ENCODE results near the gene LIPG.

Gene LIPG

DNA sequence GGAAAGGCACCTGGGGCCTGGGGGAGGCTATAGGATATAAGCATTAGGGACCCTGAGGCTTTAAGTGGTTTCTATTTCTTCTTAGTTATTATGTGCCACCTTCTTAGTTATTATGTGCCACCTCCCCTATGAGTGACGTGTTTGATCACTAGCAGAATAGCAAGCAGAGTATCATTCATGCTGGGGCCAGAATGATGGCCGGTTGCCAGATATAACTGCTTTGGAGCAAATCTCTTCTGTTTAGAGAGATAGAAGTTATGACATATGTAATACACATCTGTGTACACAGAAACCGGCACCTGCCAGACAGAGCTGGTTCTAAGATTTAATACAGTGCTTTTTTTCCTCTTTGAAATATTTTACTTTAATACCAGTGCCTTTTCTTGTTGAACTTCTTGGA lies 29.4 kb downstream of the LIPG start:
- POLR2A ChIA-PET: no interaction called here
- H3K4me1 ChIP-seq (ENCODE audit: control insufficient read depth, insufficient read depth, low read length): no peaks in the 10 kb centered on the region
- no peaks in the 10 kb centered on the region; a peak in 1 of 3 replicates for H3K36me3 ChIP-seq (ENCODE audit: control insufficient read depth in 2 of 2, insufficient read depth in 1 of 2, low read length in 2 of 2)
- TF ChIP-seq ZNF654 (tag by site-specific recombination; IDR thresholded peaks at IDR 0.05; ENCODE audit: low read depth): no peak
- TF ChIP-seq ZFP69B (tag by site-specific recombination; IDR thresholded peaks at IDR 0.05): no peak
- TF ChIP-seq ZNF624 (tag by site-specific recombination; IDR thresholded peaks at IDR 0.05): no peak
- TF ChIP-seq, protein P1, sequence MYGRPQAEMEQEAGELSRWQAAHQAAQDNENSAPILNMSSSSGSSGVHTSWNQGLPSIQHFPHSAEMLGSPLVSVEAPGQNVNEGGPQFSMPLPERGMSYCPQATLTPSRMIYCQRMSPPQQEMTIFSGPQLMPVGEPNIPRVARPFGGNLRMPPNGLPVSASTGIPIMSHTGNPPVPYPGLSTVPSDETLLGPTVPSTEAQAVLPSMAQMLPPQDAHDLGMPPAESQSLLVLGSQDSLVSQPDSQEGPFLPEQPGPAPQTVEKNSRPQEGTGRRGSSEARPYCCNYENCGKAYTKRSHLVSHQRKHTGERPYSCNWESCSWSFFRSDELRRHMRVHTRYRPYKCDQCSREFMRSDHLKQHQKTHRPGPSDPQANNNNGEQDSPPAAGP (tag by site-specific recombination; IDR thresholded peaks at IDR 0.05): no peak
- no peak for TF ChIP-seq AEBP2 (tag by site-specific recombination; IDR thresholded peaks at IDR 0.05; ENCODE audit: borderline replicate concordance)
- no peak for TF ChIP-seq ZNF394 (tag by site-specific recombination; IDR thresholded peaks at IDR 0.05; ENCODE audit: borderline replicate concordance)
- TF ChIP-seq, protein P2, sequence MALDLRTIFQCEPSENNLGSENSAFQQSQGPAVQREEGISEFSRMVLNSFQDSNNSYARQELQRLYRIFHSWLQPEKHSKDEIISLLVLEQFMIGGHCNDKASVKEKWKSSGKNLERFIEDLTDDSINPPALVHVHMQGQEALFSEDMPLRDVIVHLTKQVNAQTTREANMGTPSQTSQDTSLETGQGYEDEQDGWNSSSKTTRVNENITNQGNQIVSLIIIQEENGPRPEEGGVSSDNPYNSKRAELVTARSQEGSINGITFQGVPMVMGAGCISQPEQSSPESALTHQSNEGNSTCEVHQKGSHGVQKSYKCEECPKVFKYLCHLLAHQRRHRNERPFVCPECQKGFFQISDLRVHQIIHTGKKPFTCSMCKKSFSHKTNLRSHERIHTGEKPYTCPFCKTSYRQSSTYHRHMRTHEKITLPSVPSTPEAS (tag by site-specific recombination; IDR thresholded peaks at IDR 0.05): no peak
- no peak for TF ChIP-seq ZNF280D (tag by site-specific recombination; IDR thresholded peaks at IDR 0.05)
- no peak for TF ChIP-seq ZNF560 (tag by site-specific recombination; IDR thresholded peaks at IDR 0.05; ENCODE audit: borderline replicate concordance)
- no peak for TF ChIP-seq ZNF530 (tag by site-specific recombination; IDR thresholded peaks at IDR 0.05; ENCODE audit: low read depth)
- no peak for TF ChIP-seq ZNF311 (tag by site-specific recombination; IDR thresholded peaks at IDR 0.05; ENCODE audit: borderline replicate concordance)
- TF ChIP-seq, protein P3, sequence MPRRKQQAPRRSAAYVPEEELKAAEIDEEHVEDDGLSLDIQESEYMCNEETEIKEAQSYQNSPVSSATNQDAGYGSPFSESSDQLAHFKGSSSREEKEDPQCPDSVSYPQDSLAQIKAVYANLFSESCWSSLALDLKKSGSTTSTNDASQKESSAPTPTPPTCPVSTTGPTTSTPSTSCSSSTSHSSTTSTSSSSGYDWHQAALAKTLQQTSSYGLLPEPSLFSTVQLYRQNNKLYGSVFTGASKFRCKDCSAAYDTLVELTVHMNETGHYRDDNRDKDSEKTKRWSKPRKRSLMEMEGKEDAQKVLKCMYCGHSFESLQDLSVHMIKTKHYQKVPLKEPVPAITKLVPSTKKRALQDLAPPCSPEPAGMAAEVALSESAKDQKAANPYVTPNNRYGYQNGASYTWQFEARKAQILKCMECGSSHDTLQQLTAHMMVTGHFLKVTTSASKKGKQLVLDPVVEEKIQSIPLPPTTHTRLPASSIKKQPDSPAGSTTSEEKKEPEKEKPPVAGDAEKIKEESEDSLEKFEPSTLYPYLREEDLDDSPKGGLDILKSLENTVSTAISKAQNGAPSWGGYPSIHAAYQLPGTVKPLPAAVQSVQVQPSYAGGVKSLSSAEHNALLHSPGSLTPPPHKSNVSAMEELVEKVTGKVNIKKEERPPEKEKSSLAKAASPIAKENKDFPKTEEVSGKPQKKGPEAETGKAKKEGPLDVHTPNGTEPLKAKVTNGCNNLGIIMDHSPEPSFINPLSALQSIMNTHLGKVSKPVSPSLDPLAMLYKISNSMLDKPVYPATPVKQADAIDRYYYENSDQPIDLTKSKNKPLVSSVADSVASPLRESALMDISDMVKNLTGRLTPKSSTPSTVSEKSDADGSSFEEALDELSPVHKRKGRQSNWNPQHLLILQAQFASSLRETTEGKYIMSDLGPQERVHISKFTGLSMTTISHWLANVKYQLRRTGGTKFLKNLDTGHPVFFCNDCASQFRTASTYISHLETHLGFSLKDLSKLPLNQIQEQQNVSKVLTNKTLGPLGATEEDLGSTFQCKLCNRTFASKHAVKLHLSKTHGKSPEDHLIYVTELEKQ (tag by site-specific recombination; IDR thresholded peaks at IDR 0.05; ENCODE audit: borderline replicate concordance): no peak
- TF ChIP-seq SP3 (tag by site-specific recombination; IDR thresholded peaks at IDR 0.05): no peak
- TF ChIP-seq ZNF623 (tag by site-specific recombination; IDR thresholded peaks at IDR 0.05): no peak
- TF ChIP-seq KLF8 (tag by site-specific recombination; IDR thresholded peaks at IDR 0.05): no peak
- TF ChIP-seq ZBTB7A (tag by site-specific recombination; IDR thresholded peaks at IDR 0.05; ENCODE audit: low read depth): no peak
- no peak for TF ChIP-seq ZNF549 (tag by site-specific recombination; IDR thresholded peaks at IDR 0.05)
- H3K4me3 ChIP-seq (ENCODE audit: low read depth, low read length): no peak overlapping the region
- H3K9me3 ChIP-seq (ENCODE audit: control insufficient read depth, insufficient read depth, low read depth, low read length): no peaks in the 10 kb centered on the region
- H3K27ac ChIP-seq (ENCODE audit: extremely low read depth, low read depth, low read length): no peak overlapping the region
- CTCF ChIA-PET: interaction anchor here (0.5 to 0.6 kb wide), 2 partner anchors 34 to 37 kb away, joined by 3 to 7 read pairs; no protein-coding TSS in a partner anchor
